Suprapubic skin (tissue), 4 donors: ENCODE measurements around the gene PRX. TPM values are rescaled to one million over a fixed set of nuclear protein-coding genes. Genes with fewer than 3 reads are reported as not detected.
A peak's percentile ranks its signal among the peaks of the same experiment; 100 is the strongest.

Experiments used
- DNase-seq, 2 donors: peaks; one replicate each; pipeline ENCODE4 v3.0.0-alpha.2; 2019; ENCODE audit warnings: low spot score in 2 of 2
- H3K27ac ChIP-seq: fragments of 200-600 bp; sonication (generic); one replicate; pipeline ENCODE4 v1.5.1; 2019
- H3K27me3 ChIP-seq: fragments of 200-600 bp; sonication (generic); one replicate; pipeline ENCODE4 v1.5.1; 2019
- H3K36me3 ChIP-seq: fragments of 200-600 bp; sonication (generic); one replicate; pipeline ENCODE4 v1.5.1; 2019
- H3K4me1 ChIP-seq: fragments of 200-600 bp; sonication (generic); one replicate; pipeline ENCODE4 v1.5.1; 2019
- H3K4me3 ChIP-seq: fragments of 200-600 bp; sonication (generic); one replicate; pipeline ENCODE4 v1.5.1; 2019; ENCODE audit warnings: mild to moderate bottlenecking
- H3K9me3 ChIP-seq: fragments of 200-600 bp; sonication (generic); one replicate; pipeline ENCODE4 v1.5.1; 2019
- EP300 ChIP-seq: sonication (generic); formaldehyde crosslinking; IDR thresholded peaks from one replicate; pipeline ENCODE4 v1.6.1; 2017; ENCODE audit warnings: antibody characterized with exemption
- POLR2A ChIP-seq, 2 donors: fragments of 450-650 bp; IDR thresholded peaks; one replicate each; pipeline ENCODE4 v1.6.1; 2017; ENCODE audit warnings: antibody characterized with exemption in 2 of 2, mild to moderate bottlenecking in 2 of 2, moderate library complexity in 2 of 2
- POLR2AphosphoS5 ChIP-seq, 3 donors: sonication (generic); formaldehyde crosslinking; IDR thresholded peaks; one replicate each; pipeline ENCODE4 v1.6.1; 2017; ENCODE audit warnings: antibody characterized with exemption in 3 of 3
- WGBS: methylation state at CpG from one replicate; pipeline ENCODE4 v1.1.5; 2018; 5-methylcytosine and 5-hydroxymethylcytosine counted together
- total RNA-seq, 4 donors: library from RNA; depleted of rRNA; stranded (reverse); fragments of >200 nt; gene quantifications; one replicate each; pipeline ENCODE4 v1.1.0, GENCODE V29; 2016
- TF ChIP-seq, protein P1 (sequence below), 2 donors: fragments of 200-600 bp in 1 of 2; fragments of 450-650 bp in 1 of 2; sonication (generic) in 1 of 2; IDR thresholded peaks; one replicate each; pipeline ENCODE4 v1.5.1; 2016 to 2019; ENCODE audit warnings: antibody characterized with exemption in 2 of 2, mild to moderate bottlenecking in 1 of 2, moderate library complexity in 1 of 2

The PRX gene
- total RNA-seq, 4 donors from 2014 or later, result 4.1 to 7.3 (median 4.8) TPM

DNA sequence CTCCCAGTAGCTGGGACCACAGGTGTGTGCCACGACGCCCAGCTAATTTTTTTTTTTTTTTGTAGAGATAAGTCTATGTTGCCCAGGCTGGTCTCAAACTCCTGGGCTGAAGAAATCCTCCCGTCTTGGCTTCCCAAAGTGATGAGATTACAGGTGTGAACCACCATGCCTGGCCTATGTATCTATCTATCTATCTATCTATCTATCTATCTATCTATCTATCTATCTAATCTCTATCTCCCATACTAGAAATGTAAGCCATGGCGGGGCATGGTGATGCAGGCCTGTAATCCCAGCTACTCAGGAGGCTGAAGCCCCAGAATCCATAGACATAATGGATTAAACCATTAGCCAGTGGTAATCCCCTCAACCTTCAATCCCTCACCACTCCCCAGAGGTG lies 37.5 kb upstream of the PRX start:
- H3K27me3 ChIP-seq, result no peaks in the 10 kb centered on the region
- no peak overlapping the region for H3K4me3 ChIP-seq
- no peaks in the 10 kb centered on the region for H3K9me3 ChIP-seq
- DNase-seq, result no peak
- peaks cover 40% of the 10 kb centered on the region for H3K36me3 ChIP-seq
- peaks cover 4% of the 10 kb centered on the region for H3K4me1 ChIP-seq
- 92% methylated on average over 4 of the region's 4 CpGs for whole genome bisulfite sequencing
- no peak overlapping the region for H3K27ac ChIP-seq
- TF ChIP-seq, protein P1, sequence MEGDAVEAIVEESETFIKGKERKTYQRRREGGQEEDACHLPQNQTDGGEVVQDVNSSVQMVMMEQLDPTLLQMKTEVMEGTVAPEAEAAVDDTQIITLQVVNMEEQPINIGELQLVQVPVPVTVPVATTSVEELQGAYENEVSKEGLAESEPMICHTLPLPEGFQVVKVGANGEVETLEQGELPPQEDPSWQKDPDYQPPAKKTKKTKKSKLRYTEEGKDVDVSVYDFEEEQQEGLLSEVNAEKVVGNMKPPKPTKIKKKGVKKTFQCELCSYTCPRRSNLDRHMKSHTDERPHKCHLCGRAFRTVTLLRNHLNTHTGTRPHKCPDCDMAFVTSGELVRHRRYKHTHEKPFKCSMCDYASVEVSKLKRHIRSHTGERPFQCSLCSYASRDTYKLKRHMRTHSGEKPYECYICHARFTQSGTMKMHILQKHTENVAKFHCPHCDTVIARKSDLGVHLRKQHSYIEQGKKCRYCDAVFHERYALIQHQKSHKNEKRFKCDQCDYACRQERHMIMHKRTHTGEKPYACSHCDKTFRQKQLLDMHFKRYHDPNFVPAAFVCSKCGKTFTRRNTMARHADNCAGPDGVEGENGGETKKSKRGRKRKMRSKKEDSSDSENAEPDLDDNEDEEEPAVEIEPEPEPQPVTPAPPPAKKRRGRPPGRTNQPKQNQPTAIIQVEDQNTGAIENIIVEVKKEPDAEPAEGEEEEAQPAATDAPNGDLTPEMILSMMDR (IDR thresholded peaks at IDR 0.05), result no peak
- TF ChIP-seq EP300, result no peak
- TF ChIP-seq POLR2AphosphoS5 (IDR thresholded peaks at IDR 0.05), result no peak
- no peak for TF ChIP-seq POLR2A (IDR thresholded peaks at IDR 0.05)

DNA sequence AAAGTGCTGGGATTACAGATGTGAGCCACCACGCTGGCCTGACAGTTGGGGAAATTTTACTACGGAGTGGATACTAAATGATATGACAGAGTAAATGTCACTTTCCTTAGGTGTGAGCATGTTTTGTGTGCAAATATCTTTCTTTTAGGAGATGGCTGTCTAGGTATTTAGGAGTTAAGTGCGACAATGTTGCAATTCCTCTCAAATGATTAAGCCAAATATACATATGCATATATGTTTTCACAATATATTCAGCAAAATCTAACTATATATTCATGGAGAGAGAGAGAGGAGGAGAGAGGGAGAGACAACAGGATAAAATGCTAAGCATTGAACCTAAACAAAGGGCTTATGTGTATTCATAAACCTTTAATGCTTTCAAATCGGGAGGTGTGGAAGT lies 36.3 kb upstream of the PRX start:
- Histone ChIP-seq H3K4me3 (no peak overlapping the region), H3K4me1 (peaks cover 13% of the 10 kb centered on the region), H3K36me3 (peaks cover 30% of the 10 kb centered on the region), H3K27me3 (no peaks in the 10 kb centered on the region), H3K9me3 (no peaks in the 10 kb centered on the region), H3K27ac (no peak overlapping the region)
- DNase-seq, result no peak
- WGBS, result 94% methylated on average over 4 of the region's 4 CpGs
- TF ChIP-seq, protein P1 (IDR thresholded peaks at IDR 0.05), result no peak
- TF ChIP-seq POLR2AphosphoS5 (IDR thresholded peaks at IDR 0.05) (no peak), EP300 (no peak), POLR2A (IDR thresholded peaks at IDR 0.05) (no peak)

DNA sequence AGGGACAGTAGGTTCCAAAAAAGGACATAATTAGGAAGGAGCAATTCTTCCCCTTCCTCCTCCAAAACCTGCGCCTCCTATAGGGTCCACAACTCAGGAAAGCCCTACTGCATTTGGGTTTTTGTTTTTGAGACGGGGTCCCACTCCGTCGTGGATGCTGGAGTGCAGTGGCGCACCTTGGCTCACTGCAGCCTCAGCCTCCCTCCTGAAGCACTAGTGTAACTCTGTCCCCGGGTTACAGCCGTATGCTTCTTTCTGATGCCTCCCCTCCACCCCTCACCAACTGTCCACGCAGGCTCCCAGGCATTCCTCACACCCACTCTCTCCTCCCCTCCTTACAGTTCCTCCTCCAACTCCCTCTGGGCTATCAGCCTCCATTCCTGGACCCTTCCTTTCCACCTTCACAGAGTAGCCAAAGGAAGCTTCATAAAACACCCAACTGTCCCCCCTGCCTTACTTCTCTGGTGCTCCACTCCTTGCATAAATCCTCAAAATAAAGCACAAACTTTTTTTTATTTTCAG lies 33.1 kb upstream of the PRX start:
- TF ChIP-seq POLR2AphosphoS5 (IDR thresholded peaks at IDR 0.05), result no peak
- DNase-seq, result no peak
- WGBS, result 74% methylated on average over 8 of the region's 8 CpGs
- Histone ChIP-seq H3K36me3 (peaks cover 33% of the 10 kb centered on the region), H3K9me3 (no peaks in the 10 kb centered on the region), H3K27ac (no peak overlapping the region), H3K4me3 (no peak overlapping the region), H3K27me3 (no peaks in the 10 kb centered on the region), H3K4me1 (peaks cover 27% of the 10 kb centered on the region)

DNA sequence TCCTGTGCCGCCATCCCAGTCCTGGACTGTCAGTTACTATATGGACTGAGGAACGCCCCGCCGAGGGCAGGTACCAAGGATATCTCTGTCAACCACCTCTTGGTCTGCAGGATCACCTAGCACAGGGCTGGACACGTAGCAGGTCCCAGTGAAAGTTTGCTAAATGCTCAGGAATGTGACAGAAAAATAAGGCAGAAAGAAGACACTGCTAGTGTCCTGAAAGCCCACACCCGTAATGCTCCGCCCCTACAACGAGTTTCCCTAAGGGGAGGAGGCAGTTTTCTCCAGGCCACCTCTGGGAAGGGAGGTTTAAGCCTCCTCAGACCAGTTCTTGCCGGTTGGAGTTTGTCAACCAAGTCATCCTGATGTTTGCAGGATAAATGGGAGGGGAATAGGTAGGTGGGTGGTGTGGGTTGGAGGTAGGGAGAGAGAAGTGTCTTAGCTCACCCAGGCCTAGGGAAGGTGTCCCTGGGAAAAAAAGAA lies 32.6 kb upstream of the PRX start:
- TF ChIP-seq POLR2A (IDR thresholded peaks at IDR 0.05) (no peak), EP300 (no peak), POLR2AphosphoS5 (IDR thresholded peaks at IDR 0.05) (no peak)
- TF ChIP-seq, protein P1 (IDR thresholded peaks at IDR 0.05), result no peak
- Histone ChIP-seq H3K27ac (no peak overlapping the region), H3K9me3 (no peaks in the 10 kb centered on the region), H3K27me3 (no peaks in the 10 kb centered on the region), H3K4me3 (no peak overlapping the region), H3K4me1 (peaks cover 28% of the 10 kb centered on the region), H3K36me3 (peaks cover 33% of the 10 kb centered on the region)
- WGBS, result 55% methylated on average over 9 of the region's 9 CpGs
- DNase-seq, result no peak

DNA sequence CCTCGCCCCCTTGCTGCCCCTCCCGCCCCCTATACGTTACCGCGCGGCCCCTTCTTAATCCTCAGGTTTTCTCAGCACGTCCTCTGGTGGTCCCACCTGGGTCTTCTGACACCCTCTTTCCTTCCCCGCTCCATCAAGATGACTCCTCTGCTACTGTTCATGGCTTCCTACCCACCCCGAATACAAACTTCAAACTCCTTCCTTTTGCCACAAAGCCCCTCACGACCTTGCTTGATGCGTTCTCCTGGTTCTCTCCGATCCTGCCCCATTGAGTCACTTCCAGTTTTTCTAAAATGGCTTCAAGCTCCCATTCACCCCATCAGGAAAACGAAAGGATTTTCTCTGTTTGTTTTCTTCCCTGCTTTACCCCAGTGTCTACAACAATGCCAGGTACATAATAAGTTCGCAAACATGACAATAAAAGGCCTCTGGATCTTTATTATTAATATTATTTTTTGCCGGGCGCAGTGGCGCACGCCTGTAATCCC lies 31.7 kb upstream of the PRX start:
- Histone ChIP-seq H3K27me3 (no peaks in the 10 kb centered on the region), H3K4me3 (peak overlapping the region; percentile 94), H3K36me3 (peaks cover 41% of the 10 kb centered on the region), H3K4me1 (peaks cover 28% of the 10 kb centered on the region), H3K9me3 (no peaks in the 10 kb centered on the region), H3K27ac (peak overlapping the region; percentile 97)
- TF ChIP-seq, protein P1 (IDR thresholded peaks at IDR 0.05), result no peak
- no peak for TF ChIP-seq EP300
- TF ChIP-seq POLR2A (IDR thresholded peaks at IDR 0.05), result no peak
- TF ChIP-seq POLR2AphosphoS5 (IDR thresholded peaks at IDR 0.05), result no peak
- DNase-seq, result no peak
- 19% methylated on average over 18 of the region's 18 CpGs for WGBS
